A673 (cell line): ENCODE results near the gene CDH1. TPM values are rescaled to one million over a fixed set of nuclear protein-coding genes. Genes with fewer than 3 reads are reported as not detected.

Source experiments
- BruUV-seq: library from RNA; stranded (reverse); fragments of 400-500 nt; replicated peaks from 2 replicates; lab custom pipeline; 2021; lab: Mats Ljungman, UMichigan
- CTCF ChIA-PET: fragments of 300-600 bp; sonication (Branson Sonifier 250); formaldehyde crosslinking; loops from one replicate; lab custom pipeline; 2022; ENCODE audit warnings: antibody characterized with exemption; lab: Charles Lee
- POLR2A ChIA-PET: fragments of 300-600 bp; sonication (Branson Sonifier 250); formaldehyde crosslinking; loops from one replicate; lab custom pipeline; 2022; ENCODE audit warnings: antibody characterized with exemption; ENCODE audit not compliant: low non-redundant PET; lab: Charles Lee
- DNase-seq: peaks from one replicate; pipeline ENCODE4 v3.0.0-alpha.2; 2015; ENCODE audit warnings: low spot score
- H3K27ac ChIP-seq: fragments of 200-600 bp; sonication (generic); 2 replicates; pipeline ENCODE4 v1.5.1; 2016; ENCODE audit warnings: mixed run types, low read depth, mild to moderate bottlenecking, mixed read lengths, antibody characterized with exemption, low read length; ENCODE audit not compliant: poor library complexity, severe bottlenecking
- H3K27me3 ChIP-seq: fragments of 200-600 bp; sonication (generic); replicated peaks from 2 replicates; pipeline ENCODE4 v1.6.1; 2017; ENCODE audit warnings: mixed run types, low read depth, mild to moderate bottlenecking, mixed read lengths, antibody characterized with exemption, low read length; ENCODE audit not compliant: insufficient read depth, poor library complexity
- H3K36me3 ChIP-seq: fragments of 200-600 bp; sonication (generic); 2 replicates; pipeline ENCODE4 v1.6.1; 2016; ENCODE audit warnings: mixed run types, mild to moderate bottlenecking, mixed read lengths, antibody characterized with exemption, low read length; ENCODE audit not compliant: insufficient read depth, poor library complexity, severe bottlenecking
- H3K4me1 ChIP-seq: fragments of 200-600 bp; sonication (generic); 2 replicates; pipeline ENCODE4 v1.6.1; 2017; ENCODE audit warnings: mixed run types, mild to moderate bottlenecking, mixed read lengths, antibody characterized with exemption, low read length; ENCODE audit not compliant: insufficient read depth, poor library complexity, severe bottlenecking
- H3K4me3 ChIP-seq: fragments of 200-600 bp; sonication (generic); 2 replicates; pipeline ENCODE4 v1.5.1; 2016; ENCODE audit warnings: low read depth, mixed run types, mild to moderate bottlenecking, mixed read lengths, low read length; ENCODE audit not compliant: poor library complexity, severe bottlenecking
- H3K9me3 ChIP-seq: fragments of 200-600 bp; sonication (generic); 2 replicates; pipeline ENCODE4 v1.6.1; 2016; ENCODE audit warnings: mixed run types, low read depth, mild to moderate bottlenecking, mixed read lengths, antibody characterized with exemption, low read length; ENCODE audit not compliant: poor library complexity, severe bottlenecking
- CTCF ChIP-seq: fragments of 300-800, 200-600 bp; sonication (generic); conservative IDR thresholded peaks from 2 replicates; pipeline ENCODE4 v1.5.1; 2017; ENCODE audit warnings: low read depth, mild to moderate bottlenecking, antibody characterized with exemption, low read length, moderate library complexity, mixed read lengths
- EZH2 ChIP-seq: fragments of 200-600 bp; sonication (generic); IDR thresholded peaks from 2 replicates; pipeline ENCODE4 v1.6.1; 2017; ENCODE audit warnings: borderline replicate concordance, low read depth, mild to moderate bottlenecking, mixed read lengths, antibody characterized with exemption, low read length; ENCODE audit not compliant: poor library complexity, severe bottlenecking
- intact Hi-C: fragments of 100-400 bp; cut with micrococcal nuclease; formaldehyde crosslinking; loops from one replicate; pipeline ENCODE4 v1.10.0; 2022; ENCODE audit not compliant: unreplicated experiment
- total RNA-seq: library from RNA; stranded (reverse); gene quantifications from 2 replicates; pipeline ENCODE4 v1.2.3, GENCODE V29; 2021

Gene CDH1
- total RNA-seq, 1 experiment from 2014 or later = 0.06 TPM

GRCh38 chr16:68733570-68733969, 3.5 kb upstream of the CDH1 start:
- Histone ChIP-seq H3K27ac (no peak overlapping the region), H3K27me3 (peaks cover 26% of the 10 kb centered on the region), H3K4me3 (no peak overlapping the region), H3K4me1 (peaks cover 7% of the 10 kb centered on the region), H3K9me3 (no peaks in the 10 kb centered on the region), H3K36me3 (no peaks in the 10 kb centered on the region)
- TF ChIP-seq EZH2 (no peak), CTCF (no peak)
- BruUV-seq = no TSS peak
- ChIA-PET POLR2A (no interaction called here), CTCF (no interaction called here)
- intact Hi-C loops = no loop called here
- no peak for DNase-seq

- Histone ChIP-seq H3K36me3 (no peaks in the 10 kb centered on the region), H3K4me1 (peaks cover 7% of the 10 kb centered on the region), H3K27ac (no peak overlapping the region), H3K4me3 (no peak overlapping the region), H3K27me3 (peaks cover 27% of the 10 kb centered on the region), H3K9me3 (no peaks in the 10 kb centered on the region)
- intact Hi-C loops = no loop called here
- BruUV-seq = no TSS peak
- DNase-seq = no peak
- ChIA-PET POLR2A (no interaction called here), CTCF (no interaction called here)
- TF ChIP-seq EZH2 (no peak), CTCF (no peak)
These were observed 2.3 kb upstream of the CDH1 start for GRCh38 chr16:68734782-68735181.

DNA sequence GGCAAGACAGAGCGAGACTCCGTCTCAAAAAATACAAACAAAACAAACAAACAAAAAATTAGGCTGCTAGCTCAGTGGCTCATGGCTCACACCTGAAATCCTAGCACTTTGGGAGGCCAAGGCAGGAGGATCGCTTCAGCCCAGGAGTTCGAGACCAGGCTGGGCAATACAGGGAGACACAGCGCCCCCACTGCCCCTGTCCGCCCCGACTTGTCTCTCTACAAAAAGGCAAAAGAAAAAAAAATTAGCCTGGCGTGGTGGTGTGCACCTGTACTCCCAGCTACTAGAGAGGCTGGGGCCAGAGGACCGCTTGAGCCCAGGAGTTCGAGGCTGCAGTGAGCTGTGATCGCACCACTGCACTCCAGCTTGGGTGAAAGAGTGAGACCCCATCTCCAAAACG, 531 bp upstream of the CDH1 start:
- intact Hi-C loops = no loop called here
- POLR2A ChIA-PET = no interaction called here
- Histone ChIP-seq H3K27ac (no peak overlapping the region), H3K27me3 (peaks cover 27% of the 10 kb centered on the region), H3K4me3 (no peak overlapping the region), H3K36me3 (no peaks in the 10 kb centered on the region), H3K9me3 (no peaks in the 10 kb centered on the region), H3K4me1 (peaks cover 7% of the 10 kb centered on the region)
- DNase-seq = no peak
- BruUV-seq = no TSS peak
- no peak for TF ChIP-seq EZH2
- TF ChIP-seq CTCF = no peak
- CTCF ChIA-PET = no interaction called here
